GM23338 (cell line): Measurements from ENCODE around the gene NANOS2. TPM values are rescaled to one million over a fixed set of nuclear protein-coding genes. Genes with fewer than 3 reads are reported as not detected.

Experiments used
- ATAC-seq: fragments of 200-7000 bp; cut with Tn5 transposase; 3 replicates; pipeline ENCODE4 v1.9.1; 2020
- DNase-seq: peaks from one replicate; pipeline ENCODE4 v3.0.0-alpha.2; 2015; ENCODE audit warnings: low spot score
- H2AFZ ChIP-seq: fragments of 200-600 bp; sonication (generic); 2 replicates; pipeline ENCODE4 v1.8.0; 2016; ENCODE audit warnings: antibody characterized with exemption, mild to moderate bottlenecking, moderate library complexity
- H3F3A ChIP-seq: fragments of 200-600 bp; sonication (generic); replicated peaks from 2 replicates; pipeline ENCODE4 v1.8.0; 2017; ENCODE audit warnings: antibody characterized with exemption, mixed run types, low read depth
- H3K27ac ChIP-seq: fragments of 200-600 bp; sonication (generic); 2 replicates; pipeline ENCODE4 v1.6.1; 2016; ENCODE audit warnings: low read depth
- H3K27me3 ChIP-seq: fragments of 200-600 bp; sonication (generic); 2 replicates; pipeline ENCODE4 v1.8.0; 2016; ENCODE audit warnings: mild to moderate bottlenecking, mixed run types, moderate library complexity; ENCODE audit not compliant: insufficient read depth
- H3K36me3 ChIP-seq: fragments of 200-600 bp; sonication (generic); 2 replicates; pipeline ENCODE4 v1.8.0; 2016; ENCODE audit warnings: mild to moderate bottlenecking; ENCODE audit not compliant: insufficient read depth
- H3K4me1 ChIP-seq: fragments of 200-600 bp; sonication (generic); 2 replicates; pipeline ENCODE4 v1.8.0; 2016; ENCODE audit warnings: mild to moderate bottlenecking, moderate library complexity; ENCODE audit not compliant: insufficient read depth
- H3K4me2 ChIP-seq: fragments of 200-600 bp; sonication (generic); 2 replicates; pipeline ENCODE4 v1.7.1; 2017; ENCODE audit warnings: mixed run types
- H3K4me3 ChIP-seq: fragments of 200-600 bp; sonication (generic); 2 replicates; pipeline ENCODE4 v1.6.1; 2016; ENCODE audit warnings: mixed run types
- H3K79me2 ChIP-seq: fragments of 200-600 bp; sonication (generic); replicated peaks from 2 replicates; pipeline ENCODE4 v1.8.0; 2017; ENCODE audit warnings: mild to moderate bottlenecking; ENCODE audit not compliant: insufficient read depth
- H3K9me2 ChIP-seq: fragments of 200-600 bp; sonication (generic); 2 replicates; pipeline ENCODE4 v1.8.0; 2017; ENCODE audit not compliant: insufficient read depth
- H4K20me1 ChIP-seq: fragments of 200-600 bp; sonication (generic); replicated peaks from 2 replicates; pipeline ENCODE4 v1.8.0; 2017; ENCODE audit warnings: mild to moderate bottlenecking; ENCODE audit not compliant: insufficient read depth
- H3K27ac Mint-ChIP-seq: 2 replicates; pipeline ENCODE4 v1.8.0; 2020; ENCODE audit warnings: inconsistent platforms, mild to moderate bottlenecking, moderate library complexity, mixed read lengths
- H3K27me3 Mint-ChIP-seq: 3 replicates; pipeline ENCODE4 v1.8.0; 2022; ENCODE audit warnings: low read depth, mild to moderate bottlenecking, moderate library complexity, mixed read lengths, inconsistent platforms; ENCODE audit not compliant: insufficient read depth, poor library complexity
- H3K36me3 Mint-ChIP-seq: 3 replicates; pipeline ENCODE4 v1.8.0; 2021; ENCODE audit warnings: low read depth, mild to moderate bottlenecking, inconsistent platforms, moderate library complexity, mixed read lengths
- H3K4me1 Mint-ChIP-seq: 3 replicates; pipeline ENCODE4 v1.8.0; 2020; ENCODE audit warnings: mild to moderate bottlenecking, inconsistent platforms, mixed read lengths
- H3K4me3 Mint-ChIP-seq: 3 replicates; pipeline ENCODE4 v1.8.0; 2021; ENCODE audit warnings: moderate library complexity, mild to moderate bottlenecking, inconsistent platforms, mixed read lengths
- H3K9me3 Mint-ChIP-seq: 3 replicates; pipeline ENCODE4 v1.8.0; 2020; ENCODE audit warnings: moderate library complexity, mild to moderate bottlenecking, inconsistent platforms, mixed read lengths
- CREB1 ChIP-seq: fragments of 250-450 bp; sonication (Bioruptor Pico); IDR thresholded peaks from 2 replicates; pipeline ENCODE4 v1.5.0; 2020; ENCODE audit warnings: low read depth, mild to moderate bottlenecking, moderate library complexity
- EZH2 ChIP-seq: fragments of 200-600 bp; sonication (generic); IDR thresholded peaks from one replicate; pipeline ENCODE4 v1.8.0; 2017; ENCODE audit warnings: antibody characterized with exemption, mild to moderate bottlenecking, low read depth; ENCODE audit not compliant: unreplicated experiment
- EZH2phosphoT487 ChIP-seq: fragments of 200-600 bp; sonication (generic); IDR thresholded peaks from one replicate; pipeline ENCODE4 v1.8.1; 2018; ENCODE audit warnings: antibody characterized with exemption; ENCODE audit not compliant: unreplicated experiment
- JUNB ChIP-seq: IDR thresholded peaks from one replicate; pipeline ENCODE4 v1.6.1; 2016; ENCODE audit warnings: antibody characterized with exemption; ENCODE audit not compliant: unreplicated experiment
- NANOG ChIP-seq: IDR thresholded peaks from 2 replicates; pipeline ENCODE4 v1.6.1; 2016; ENCODE audit warnings: antibody characterized with exemption, borderline replicate concordance
- POLR2AphosphoS5 ChIP-seq: IDR thresholded peaks from 2 replicates; pipeline ENCODE4 v1.6.1; 2016; ENCODE audit warnings: antibody characterized with exemption, low read depth
- STAT1 ChIP-seq: IDR thresholded peaks from one replicate; pipeline ENCODE4 v1.6.1; 2016; ENCODE audit warnings: antibody characterized with exemption; ENCODE audit not compliant: unreplicated experiment
- ZNF114 ChIP-seq: fragments of 250-450 bp; sonication (Bioruptor Pico); IDR thresholded peaks from 2 replicates; pipeline ENCODE4 v1.5.0; 2020; ENCODE audit warnings: mild to moderate bottlenecking, moderate library complexity
- ZNF331 ChIP-seq: fragments of 250-450 bp; sonication (Bioruptor Pico); IDR thresholded peaks from 2 replicates; pipeline ENCODE4 v1.5.0; 2020; ENCODE audit warnings: low read depth, mild to moderate bottlenecking, moderate library complexity
- polyA plus RNA-seq: library from polyadenylated mRNA; unstranded; fragments of >200 nt; fragmentation: Nextera tagmentation; extraction: Ambion mirVana; gene quantifications from 2 replicates; pipeline ENCODE4 v1.2.1, GENCODE V29; 2016
- total RNA-seq: library from RNA; depleted of rRNA; stranded (reverse); fragments of >200 nt; shearing (Covaris generic); gene quantifications from 2 replicates; pipeline ENCODE4 v1.2.3, GENCODE V29; 2014
- TF ChIP-seq, protein P1 (sequence below): IDR thresholded peaks from one replicate; pipeline ENCODE4 v1.6.1; 2018; ENCODE audit warnings: antibody characterized with exemption; ENCODE audit not compliant: unreplicated experiment
- TF ChIP-seq, protein P2 (sequence below), 2 experiments: fragments of 200-600 bp in 1 of 2; sonication (generic) in 1 of 2; conservative IDR thresholded peaks; 2 replicates each; pipeline versions ENCODE4 v1.5.1 to v1.6.1; 2016 to 2017; ENCODE audit warnings: antibody characterized with exemption in 2 of 2, low read depth in 2 of 2, mild to moderate bottlenecking in 2 of 2, moderate library complexity in 1 of 2

NANOS2 gene
- total and polyA plus RNA-seq, 2 experiments from 2014 or later = 0.11 to 0.14 TPM

DNA sequence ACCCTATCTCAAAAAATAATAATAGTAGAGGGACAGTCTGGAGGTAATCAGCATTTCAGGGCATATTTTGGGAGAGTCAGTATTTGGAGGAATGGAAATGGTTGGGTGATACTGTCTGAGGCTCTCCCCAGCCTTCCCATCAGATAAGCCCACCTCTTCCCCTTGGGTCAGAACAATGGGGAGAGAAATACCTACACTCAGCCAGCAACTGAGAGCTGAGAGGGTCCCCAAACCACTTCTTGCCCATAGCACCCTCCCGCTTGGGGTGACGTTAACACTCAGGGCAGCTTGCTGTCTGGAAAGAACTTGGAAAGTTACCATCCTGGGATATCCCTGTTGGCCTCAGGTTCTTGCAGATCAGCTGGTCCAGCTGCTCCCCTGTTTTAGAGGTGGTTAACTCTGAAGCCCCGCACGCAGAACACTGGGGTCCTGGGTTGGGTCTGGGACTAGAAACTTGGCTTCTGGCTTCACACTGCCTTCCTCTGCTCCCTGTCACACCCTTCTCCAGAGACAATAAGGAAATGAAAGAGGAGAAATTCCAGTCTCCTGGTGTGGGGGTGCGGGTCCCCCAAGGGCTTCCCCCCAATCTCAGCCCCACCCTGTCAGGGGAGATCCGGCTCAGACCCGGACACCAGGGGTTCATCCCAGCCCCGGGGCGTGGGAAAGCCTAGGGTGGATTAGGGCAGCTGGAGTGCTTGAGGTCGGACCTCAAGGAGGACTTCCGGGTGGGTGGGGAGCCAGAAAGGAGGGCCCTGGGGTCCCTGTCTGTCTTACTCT, 48.0 kb downstream of the NANOS2 start:
- H4K20me1 ChIP-seq = peaks cover 5% of the 10 kb centered on the region; the same call in 1 of the 2 replicates
- TF ChIP-seq, protein P1, sequence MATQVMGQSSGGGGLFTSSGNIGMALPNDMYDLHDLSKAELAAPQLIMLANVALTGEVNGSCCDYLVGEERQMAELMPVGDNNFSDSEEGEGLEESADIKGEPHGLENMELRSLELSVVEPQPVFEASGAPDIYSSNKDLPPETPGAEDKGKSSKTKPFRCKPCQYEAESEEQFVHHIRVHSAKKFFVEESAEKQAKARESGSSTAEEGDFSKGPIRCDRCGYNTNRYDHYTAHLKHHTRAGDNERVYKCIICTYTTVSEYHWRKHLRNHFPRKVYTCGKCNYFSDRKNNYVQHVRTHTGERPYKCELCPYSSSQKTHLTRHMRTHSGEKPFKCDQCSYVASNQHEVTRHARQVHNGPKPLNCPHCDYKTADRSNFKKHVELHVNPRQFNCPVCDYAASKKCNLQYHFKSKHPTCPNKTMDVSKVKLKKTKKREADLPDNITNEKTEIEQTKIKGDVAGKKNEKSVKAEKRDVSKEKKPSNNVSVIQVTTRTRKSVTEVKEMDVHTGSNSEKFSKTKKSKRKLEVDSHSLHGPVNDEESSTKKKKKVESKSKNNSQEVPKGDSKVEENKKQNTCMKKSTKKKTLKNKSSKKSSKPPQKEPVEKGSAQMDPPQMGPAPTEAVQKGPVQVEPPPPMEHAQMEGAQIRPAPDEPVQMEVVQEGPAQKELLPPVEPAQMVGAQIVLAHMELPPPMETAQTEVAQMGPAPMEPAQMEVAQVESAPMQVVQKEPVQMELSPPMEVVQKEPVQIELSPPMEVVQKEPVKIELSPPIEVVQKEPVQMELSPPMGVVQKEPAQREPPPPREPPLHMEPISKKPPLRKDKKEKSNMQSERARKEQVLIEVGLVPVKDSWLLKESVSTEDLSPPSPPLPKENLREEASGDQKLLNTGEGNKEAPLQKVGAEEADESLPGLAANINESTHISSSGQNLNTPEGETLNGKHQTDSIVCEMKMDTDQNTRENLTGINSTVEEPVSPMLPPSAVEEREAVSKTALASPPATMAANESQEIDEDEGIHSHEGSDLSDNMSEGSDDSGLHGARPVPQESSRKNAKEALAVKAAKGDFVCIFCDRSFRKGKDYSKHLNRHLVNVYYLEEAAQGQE = no peak
- TF ChIP-seq STAT1 (no peak), CREB1 (CRISPR knock-in tag) (no peak), EZH2 (no peak), JUNB (no peak), ZNF114 (CRISPR knock-in tag) (no peak), EZH2phosphoT487 (no peak), ZNF331 (CRISPR knock-in tag) (no peak)
- H3K4me3 ChIP-seq = peak overlapping the region; percentile 63; the same call in 1 of the 2 replicates
- peaks cover 36% of the 10 kb centered on the region for H3K4me1 Mint-ChIP-seq
- 0 out of 2 replicates have a peak overlapping the region, but pooled peaks have one; percentile 26 for H3K27ac ChIP-seq
- H3K4me3 Mint-ChIP-seq = peak overlapping the region; percentile 95; the same call in 2 of the 3 replicates
- H3K27ac Mint-ChIP-seq = no peak overlapping the region
- no peak for DNase-seq
- peak overlapping the region; percentile 96 for H3K4me2 ChIP-seq
- H3K27me3 Mint-ChIP-seq = peaks cover 30% of the 10 kb centered on the region
- H3K9me2 ChIP-seq = no peaks in the 10 kb centered on the region
- H3K36me3 Mint-ChIP-seq = peaks cover 11% of the 10 kb centered on the region
- H2AFZ ChIP-seq = no peak overlapping the region
- H3K4me1 ChIP-seq = peaks cover 24% of the 10 kb centered on the region
- no peaks in the 10 kb centered on the region for H3K9me3 Mint-ChIP-seq
- 0 out of 2 replicates have a peak, but pooled peaks cover 2% of the 10 kb centered on the region for H3F3A ChIP-seq
- H3K27me3 ChIP-seq = no peaks in the 10 kb centered on the region
- peaks cover 55% of the 10 kb centered on the region for H3K79me2 ChIP-seq
- ATAC-seq = no peak
- no peaks in the 10 kb centered on the region for H3K36me3 ChIP-seq

DNA sequence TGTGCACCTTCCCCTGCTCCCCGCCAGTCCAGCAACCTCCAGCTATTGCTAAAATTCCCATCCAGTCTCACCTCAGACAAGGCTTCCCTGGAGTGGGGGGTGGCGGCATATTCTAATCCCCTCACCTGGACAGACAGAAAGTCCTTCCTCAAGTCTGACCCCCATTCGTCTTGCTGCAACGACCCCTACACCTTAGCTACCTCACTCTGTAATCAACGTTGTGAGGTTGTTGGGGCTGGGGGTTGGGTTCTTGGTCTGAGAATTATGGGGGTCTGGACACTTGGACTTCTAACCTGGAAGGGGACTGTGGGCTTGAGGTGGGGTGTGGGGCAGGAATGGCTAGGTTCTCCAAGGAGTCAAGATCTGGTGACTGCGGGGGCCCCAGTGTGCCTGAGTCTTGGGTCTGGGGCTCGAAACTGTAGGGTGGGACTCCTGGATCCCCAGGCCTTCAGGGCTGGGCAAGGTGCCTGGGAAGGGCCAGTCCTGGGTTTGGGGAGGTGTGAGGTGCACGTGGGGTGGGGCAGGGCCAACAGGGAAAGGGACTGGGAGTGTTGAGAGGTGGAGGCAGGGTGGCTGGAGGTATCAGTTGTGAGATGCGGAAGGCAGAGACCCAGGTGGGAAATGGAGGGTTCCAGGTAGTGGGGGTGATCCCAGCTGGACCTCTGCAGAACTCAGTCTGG, 49.2 kb downstream of the NANOS2 start:
- peaks cover 36% of the 10 kb centered on the region for H3K4me1 Mint-ChIP-seq
- no peak overlapping the region for H3K27ac Mint-ChIP-seq
- H3K36me3 ChIP-seq = no peaks in the 10 kb centered on the region
- H3K4me3 Mint-ChIP-seq = peak overlapping the region; percentile 95
- peaks cover 29% of the 10 kb centered on the region for H3K4me1 ChIP-seq
- H3K4me2 ChIP-seq = peak overlapping the region; percentile 96
- H4K20me1 ChIP-seq = peaks cover 9% of the 10 kb centered on the region; the same call in 1 of the 2 replicates
- no peak overlapping the region for H2AFZ ChIP-seq
- H3K79me2 ChIP-seq = peaks cover 67% of the 10 kb centered on the region
- peaks cover 13% of the 10 kb centered on the region for H3K36me3 Mint-ChIP-seq
- no peak for DNase-seq
- ATAC-seq = no peak
- peaks cover 30% of the 10 kb centered on the region for H3K27me3 Mint-ChIP-seq
- H3F3A ChIP-seq = 0 out of 2 replicates have a peak, but pooled peaks cover 2% of the 10 kb centered on the region
- no peak overlapping the region for H3K27ac ChIP-seq
- peak overlapping the region; percentile 63 for H3K4me3 ChIP-seq
- H3K9me2 ChIP-seq = no peaks in the 10 kb centered on the region
- H3K9me3 Mint-ChIP-seq = no peaks in the 10 kb centered on the region
- H3K27me3 ChIP-seq = no peaks in the 10 kb centered on the region
- TF ChIP-seq ZNF114 (CRISPR knock-in tag) (no peak), NANOG (no peak), POLR2AphosphoS5 (no peak), ZNF331 (CRISPR knock-in tag) (no peak), EZH2phosphoT487 (no peak), CREB1 (CRISPR knock-in tag) (no peak), EZH2 (no peak), JUNB (no peak)
- TF ChIP-seq, protein P1 = no peak
- TF ChIP-seq, protein P2, sequence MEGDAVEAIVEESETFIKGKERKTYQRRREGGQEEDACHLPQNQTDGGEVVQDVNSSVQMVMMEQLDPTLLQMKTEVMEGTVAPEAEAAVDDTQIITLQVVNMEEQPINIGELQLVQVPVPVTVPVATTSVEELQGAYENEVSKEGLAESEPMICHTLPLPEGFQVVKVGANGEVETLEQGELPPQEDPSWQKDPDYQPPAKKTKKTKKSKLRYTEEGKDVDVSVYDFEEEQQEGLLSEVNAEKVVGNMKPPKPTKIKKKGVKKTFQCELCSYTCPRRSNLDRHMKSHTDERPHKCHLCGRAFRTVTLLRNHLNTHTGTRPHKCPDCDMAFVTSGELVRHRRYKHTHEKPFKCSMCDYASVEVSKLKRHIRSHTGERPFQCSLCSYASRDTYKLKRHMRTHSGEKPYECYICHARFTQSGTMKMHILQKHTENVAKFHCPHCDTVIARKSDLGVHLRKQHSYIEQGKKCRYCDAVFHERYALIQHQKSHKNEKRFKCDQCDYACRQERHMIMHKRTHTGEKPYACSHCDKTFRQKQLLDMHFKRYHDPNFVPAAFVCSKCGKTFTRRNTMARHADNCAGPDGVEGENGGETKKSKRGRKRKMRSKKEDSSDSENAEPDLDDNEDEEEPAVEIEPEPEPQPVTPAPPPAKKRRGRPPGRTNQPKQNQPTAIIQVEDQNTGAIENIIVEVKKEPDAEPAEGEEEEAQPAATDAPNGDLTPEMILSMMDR (conservative IDR thresholded peaks at IDR 0.05; ENCODE audit: low read depth in 2 of 2) = no peak
